ENCODE results near the gene BTBD16.

DNA sequence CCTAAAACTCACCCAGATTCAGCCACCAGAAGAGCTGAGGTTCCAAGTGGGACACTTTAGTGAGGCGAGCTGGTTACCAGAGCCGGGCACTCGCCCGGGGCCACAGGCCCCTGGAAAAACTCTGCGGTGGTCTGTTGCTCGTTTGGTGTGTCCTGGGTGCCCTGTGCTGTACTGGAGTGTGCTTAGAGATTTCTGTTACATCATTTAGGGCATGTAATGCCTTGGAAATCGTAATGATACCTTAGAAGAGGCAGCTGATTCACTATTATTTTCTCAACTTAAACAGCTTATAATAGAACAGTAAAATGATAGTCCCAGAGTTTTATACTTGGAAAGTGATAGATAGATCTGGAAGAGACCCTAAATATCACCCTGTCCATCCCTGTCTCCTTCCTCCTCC is 48.5 kb upstream of the BTBD16 start:
- TF ChIP-seq CTCF (IDR thresholded peaks at IDR 0.05; ENCODE audit: low read depth, low read length) = no peak
- TF ChIP-seq EZH2phosphoT487 (IDR thresholded peaks at IDR 0.05; ENCODE audit: low read depth) = no peak

Data from OCI-LY3 (cell line).